Measurements from ENCODE around the gene ANKFN1. TPM values are rescaled to one million over a fixed set of nuclear protein-coding genes. Genes with fewer than 3 reads are reported as not detected.

Gene ANKFN1
- total and polyA plus RNA-seq, 2 of the 13 experiments (the other 11 are each of a cell fraction or from before 2014, with no cell fraction given): not detected

- ChIA-PET POLR2A (no interaction called here), CTCF (ENCODE audit: low intra/inter-chr PET ratio, low total read pairs) (no interaction called here)
- WGBS (ENCODE audit: low lambda C conversion rate): 0% methylated on average over 5 of the region's 5 CpGs
- ATAC-seq: no peak; the same call in 2 of the 3 replicates
- Histone ChIP-seq H3K4me3 (replicated peaks in 1 of 3; ENCODE audit: insufficient read depth in 1 of 3, low read depth in 2 of 3, low read length in 3 of 3) (no peak overlapping the region), H3K4me1 (ENCODE audit: insufficient read depth, low read length) (no peaks in the 10 kb centered on the region), H2AFZ (ENCODE audit: low read length) (no peak overlapping the region), H3K27ac (ENCODE audit: extremely low read length, insufficient read depth, low read length) (no peak overlapping the region), H3K27me3 (ENCODE audit: control insufficient read depth in 1 of 2, insufficient read depth in 2 of 2, low read length in 2 of 2) (no peaks in the 10 kb centered on the region), H3K79me2 (ENCODE audit: insufficient read depth, low read length) (no peaks in the 10 kb centered on the region), H3K9ac (ENCODE audit: insufficient read depth, low read depth, low read length) (no peak overlapping the region), H3K4me2 (ENCODE audit: low read depth, low read length) (no peak overlapping the region), H3K9me3 (ENCODE audit: low read length) (no peaks in the 10 kb centered on the region), H4K20me1 (ENCODE audit: insufficient read depth, low read length) (no peaks in the 10 kb centered on the region), H3K36me3 (replicated peaks in 1 of 2; ENCODE audit: control insufficient read depth in 1 of 2, insufficient read depth in 2 of 2, low read length in 2 of 2) (no peaks in the 10 kb centered on the region)
- BruUV-seq (replicated peaks): no TSS peak
- intact Hi-C loops (cut with micrococcal nuclease; ENCODE audit: unreplicated experiment): no loop called here
- no peak for FAIRE-seq
- DNase-seq (ENCODE audit: low spot score): no peak
- TF ChIP-seq NR0B2 (CRISPR knock-in tag; IDR thresholded peaks at IDR 0.05) (no peak), HNRNPLL (IDR thresholded peaks at IDR 0.05; ENCODE audit: low read depth, low read length, poor library complexity, severe bottlenecking) (no peak), ZSCAN30 (CRISPR knock-in tag; IDR thresholded peaks at IDR 0.05) (no peak), MAFK (conservative IDR thresholded peaks at IDR 0.05 in 1 of 2, IDR thresholded peaks at IDR 0.05 in 1 of 2; ENCODE audit: low read length in 2 of 2) (no peak), ZNF407 (CRISPR knock-in tag; IDR thresholded peaks at IDR 0.05; ENCODE audit: not compliant biosample characterization) (no peak), ZFP41 (CRISPR knock-in tag; IDR thresholded peaks at IDR 0.05; ENCODE audit: borderline replicate concordance) (no peak), ATF7-NPFF (CRISPR knock-in tag; IDR thresholded peaks at IDR 0.05; ENCODE audit: low read depth) (no peak), MZF1 (CRISPR knock-in tag; IDR thresholded peaks at IDR 0.05; ENCODE audit: borderline replicate concordance) (no peak), KLF6 (CRISPR knock-in tag; IDR thresholded peaks at IDR 0.05) (no peak), GTF2F1 (IDR thresholded peaks at IDR 0.05; ENCODE audit: low read length) (no peak), ZNF280B (CRISPR knock-in tag; IDR thresholded peaks at IDR 0.05; ENCODE audit: borderline replicate concordance) (no peak)
- TF ChIP-seq, protein P1, sequence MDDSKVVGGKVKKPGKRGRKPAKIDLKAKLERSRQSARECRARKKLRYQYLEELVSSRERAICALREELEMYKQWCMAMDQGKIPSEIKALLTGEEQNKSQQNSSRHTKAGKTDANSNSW (CRISPR knock-in tag; IDR thresholded peaks at IDR 0.05; ENCODE audit: borderline replicate concordance): no peak
- in situ Hi-C loops (cut with HindIII; ENCODE audit: extremely low pct_ligation_motif_present, low pct_unique_long_range_greater_than_20kb): no loop called here
Measured at GRCh38 chr17:56540836-56541235, 387.6 kb downstream of the ANKFN1 start.

Data from HepG2 (cell line).